ENCODE data around the gene ARMC2.

ARMC2 gene

GRCh38 chr6:108832738-108833137 lies 15.5 kb upstream of the ARMC2 start:
- Histone ChIP-seq H3K27ac (ENCODE audit: low read depth, low read length, severe bottlenecking) (no peak overlapping the region), H3K4me3 (ENCODE audit: extremely low read depth, insufficient read depth, low read length, poor library complexity, severe bottlenecking) (no peak overlapping the region), H3K36me3 (ENCODE audit: control insufficient read depth, insufficient read depth, low read length) (no peaks in the 10 kb centered on the region), H3K4me1 (ENCODE audit: control insufficient read depth, insufficient read depth, low read length, poor library complexity, severe bottlenecking) (no peaks in the 10 kb centered on the region), H3K9me3 (ENCODE audit: control insufficient read depth, low read length) (no peaks in the 10 kb centered on the region)
- 94% methylated on average over 4 to 7 of the region's 8 CpGs for WGBS, 2 experiments (ENCODE audit: insufficient coverage in 2 of 2)

- Histone ChIP-seq H3K9me3 (ENCODE audit: control insufficient read depth, low read length) (no peaks in the 10 kb centered on the region), H3K36me3 (ENCODE audit: control insufficient read depth, insufficient read depth, low read length) (no peaks in the 10 kb centered on the region), H3K4me1 (ENCODE audit: control insufficient read depth, insufficient read depth, low read length, poor library complexity, severe bottlenecking) (no peaks in the 10 kb centered on the region), H3K27ac (ENCODE audit: low read depth, low read length, severe bottlenecking) (no peak overlapping the region), H3K4me3 (ENCODE audit: extremely low read depth, insufficient read depth, low read length, poor library complexity, severe bottlenecking) (no peak overlapping the region)
- 16 to 28% methylated on average over 3 of the region's 4 CpGs for WGBS, 2 experiments (ENCODE audit: insufficient coverage in 2 of 2)
These were observed 12.9 kb upstream of the ARMC2 start for GRCh38 chr6:108835218-108835850.

GRCh38 chr6:108836061-108836460 lies 12.2 kb upstream of the ARMC2 start:
- Histone ChIP-seq H3K4me1 (ENCODE audit: control insufficient read depth, insufficient read depth, low read length, poor library complexity, severe bottlenecking) (no peaks in the 10 kb centered on the region), H3K27ac (ENCODE audit: low read depth, low read length, severe bottlenecking) (no peak overlapping the region), H3K4me3 (ENCODE audit: extremely low read depth, insufficient read depth, low read length, poor library complexity, severe bottlenecking) (no peak overlapping the region), H3K9me3 (ENCODE audit: control insufficient read depth, low read length) (no peaks in the 10 kb centered on the region), H3K36me3 (ENCODE audit: control insufficient read depth, insufficient read depth, low read length) (no peaks in the 10 kb centered on the region)
- no CpG with 5 or more reads among the region's 3 CpGs for WGBS, 2 experiments (ENCODE audit: insufficient coverage in 2 of 2)

- no peaks in the 10 kb centered on the region for H3K36me3 ChIP-seq (ENCODE audit: control insufficient read depth, insufficient read depth, low read length)
- H3K27ac ChIP-seq (ENCODE audit: low read depth, low read length, severe bottlenecking): no peak overlapping the region
- no peak overlapping the region for H3K4me3 ChIP-seq (ENCODE audit: extremely low read depth, insufficient read depth, low read length, poor library complexity, severe bottlenecking)
- no peaks in the 10 kb centered on the region for H3K9me3 ChIP-seq (ENCODE audit: control insufficient read depth, low read length)
- 71 to 89% methylated on average over 1 of the region's 4 CpGs for WGBS, 2 experiments (ENCODE audit: insufficient coverage in 2 of 2)
- no peaks in the 10 kb centered on the region for H3K4me1 ChIP-seq (ENCODE audit: control insufficient read depth, insufficient read depth, low read length, poor library complexity, severe bottlenecking)
These were observed 10.8 kb upstream of the ARMC2 start for GRCh38 chr6:108837236-108837971.

GRCh38 chr6:108838101-108838717 lies 10.0 kb upstream of the ARMC2 start:
- Histone ChIP-seq H3K36me3 (ENCODE audit: control insufficient read depth, insufficient read depth, low read length) (no peaks in the 10 kb centered on the region), H3K27ac (ENCODE audit: low read depth, low read length, severe bottlenecking) (no peak overlapping the region), H3K4me3 (ENCODE audit: extremely low read depth, insufficient read depth, low read length, poor library complexity, severe bottlenecking) (no peak overlapping the region), H3K4me1 (ENCODE audit: control insufficient read depth, insufficient read depth, low read length, poor library complexity, severe bottlenecking) (no peaks in the 10 kb centered on the region), H3K9me3 (ENCODE audit: control insufficient read depth, low read length) (no peaks in the 10 kb centered on the region)
- 23 to 31% methylated on average over 11 to 20 of the region's 24 CpGs for WGBS, 2 experiments (ENCODE audit: insufficient coverage in 2 of 2)

- Histone ChIP-seq H3K4me3 (ENCODE audit: extremely low read depth, insufficient read depth, low read length, poor library complexity, severe bottlenecking) (no peak overlapping the region), H3K36me3 (ENCODE audit: control insufficient read depth, insufficient read depth, low read length) (no peaks in the 10 kb centered on the region), H3K9me3 (ENCODE audit: control insufficient read depth, low read length) (no peaks in the 10 kb centered on the region), H3K4me1 (ENCODE audit: control insufficient read depth, insufficient read depth, low read length, poor library complexity, severe bottlenecking) (no peaks in the 10 kb centered on the region), H3K27ac (ENCODE audit: low read depth, low read length, severe bottlenecking) (no peak overlapping the region)
- WGBS, 2 experiments (ENCODE audit: insufficient coverage in 2 of 2): 55 to 63% methylated on average over 6 of the region's 9 CpGs
These were observed 9.1 kb upstream of the ARMC2 start for GRCh38 chr6:108839083-108839642.

- no peaks in the 10 kb centered on the region for H3K4me1 ChIP-seq (ENCODE audit: control insufficient read depth, insufficient read depth, low read length, poor library complexity, severe bottlenecking)
- no peak overlapping the region for H3K4me3 ChIP-seq (ENCODE audit: extremely low read depth, insufficient read depth, low read length, poor library complexity, severe bottlenecking)
- no peaks in the 10 kb centered on the region for H3K36me3 ChIP-seq (ENCODE audit: control insufficient read depth, insufficient read depth, low read length)
- 85 to 91% methylated on average over 3 to 4 of the region's 4 CpGs for WGBS, 2 experiments (ENCODE audit: insufficient coverage in 2 of 2)
- H3K9me3 ChIP-seq (ENCODE audit: control insufficient read depth, low read length): no peaks in the 10 kb centered on the region
- no peak overlapping the region for H3K27ac ChIP-seq (ENCODE audit: low read depth, low read length, severe bottlenecking)
These were observed 7.3 kb upstream of the ARMC2 start for GRCh38 chr6:108840919-108841318.

- no peaks in the 10 kb centered on the region for H3K9me3 ChIP-seq (ENCODE audit: control insufficient read depth, low read length)
- H3K4me3 ChIP-seq (ENCODE audit: extremely low read depth, insufficient read depth, low read length, poor library complexity, severe bottlenecking): no peak overlapping the region
- no peaks in the 10 kb centered on the region for H3K4me1 ChIP-seq (ENCODE audit: control insufficient read depth, insufficient read depth, low read length, poor library complexity, severe bottlenecking)
- no peak overlapping the region for H3K27ac ChIP-seq (ENCODE audit: low read depth, low read length, severe bottlenecking)
- WGBS, 2 experiments (ENCODE audit: insufficient coverage in 2 of 2): 81 to 96% methylated on average over 3 to 5 of the region's 5 CpGs
- H3K36me3 ChIP-seq (ENCODE audit: control insufficient read depth, insufficient read depth, low read length): no peaks in the 10 kb centered on the region
These were observed 6.8 kb upstream of the ARMC2 start for GRCh38 chr6:108841377-108841855.

GRCh38 chr6:108844135-108844534 lies 4.1 kb upstream of the ARMC2 start:
- H3K27ac ChIP-seq (ENCODE audit: low read depth, low read length, severe bottlenecking): no peak overlapping the region
- H3K4me1 ChIP-seq (ENCODE audit: control insufficient read depth, insufficient read depth, low read length, poor library complexity, severe bottlenecking): no peaks in the 10 kb centered on the region
- WGBS, 2 experiments (ENCODE audit: insufficient coverage in 2 of 2): 94 to 100% methylated on average over 2 to 3 of the region's 3 CpGs
- H3K36me3 ChIP-seq (ENCODE audit: control insufficient read depth, insufficient read depth, low read length): no peaks in the 10 kb centered on the region
- H3K4me3 ChIP-seq (ENCODE audit: extremely low read depth, insufficient read depth, low read length, poor library complexity, severe bottlenecking): no peak overlapping the region
- H3K9me3 ChIP-seq (ENCODE audit: control insufficient read depth, low read length): no peaks in the 10 kb centered on the region

- Histone ChIP-seq H3K4me1 (ENCODE audit: control insufficient read depth, insufficient read depth, low read length, poor library complexity, severe bottlenecking) (no peaks in the 10 kb centered on the region), H3K4me3 (ENCODE audit: extremely low read depth, insufficient read depth, low read length, poor library complexity, severe bottlenecking) (no peak overlapping the region), H3K9me3 (ENCODE audit: control insufficient read depth, low read length) (no peaks in the 10 kb centered on the region), H3K27ac (ENCODE audit: low read depth, low read length, severe bottlenecking) (no peak overlapping the region), H3K36me3 (ENCODE audit: control insufficient read depth, insufficient read depth, low read length) (no peaks in the 10 kb centered on the region)
These were observed 3.1 kb upstream of the ARMC2 start for GRCh38 chr6:108845145-108845544.

Data from mesodermal cell (in vitro differentiated cells).